K562 (cell line): ENCODE measurements around the gene ATG10.

ENCODE experiments used
- HDAC1 ChIP-seq, 2 experiments: fragments of 450-650 bp; IDR thresholded peaks; 2 replicates each; pipeline ENCODE4 v1.6.1; 2016 to 2017; ENCODE audit warnings: inconsistent platforms in 1 of 2, mild to moderate bottlenecking in 1 of 2, moderate library complexity in 1 of 2
- HDGF ChIP-seq: fragments of 450-650 bp; IDR thresholded peaks from 2 replicates; pipeline ENCODE4 v1.6.1; 2016
- JUND ChIP-seq, 2 experiments: IDR thresholded peaks; 2 replicates in 1 of 2; 3 replicates in 1 of 2; pipeline ENCODE4 v1.6.1; 2011; ENCODE audit warnings: borderline replicate concordance in 2 of 2, low read depth in 2 of 2, low read length in 2 of 2, improper control_type of control experiment in 1 of 2, missing biosample characterization in 1 of 2, missing genetic modification characterization in 1 of 2, missing genetic modification reagents in 1 of 2
- KAT2B ChIP-seq: IDR thresholded peaks from one replicate; pipeline ENCODE4 v1.6.1; 2012; ENCODE audit warnings: low read depth, mild to moderate bottlenecking, control low read depth, inconsistent platforms, low read length, moderate library complexity
- KLF6 ChIP-seq: fragments of 250-450 bp; sonication (Bioruptor Pico); IDR thresholded peaks from 2 replicates; pipeline ENCODE4 v1.4.0; 2020; ENCODE audit warnings: mild to moderate bottlenecking, moderate library complexity, borderline replicate concordance
- MYNN ChIP-seq, 2 experiments: sonication (generic); formaldehyde crosslinking in 1 of 2; IDR thresholded peaks; 2 replicates each; pipeline versions ENCODE4 v1.5.0 to v1.6.1; 2016 to 2020; ENCODE audit warnings: antibody characterized with exemption in 1 of 2, missing genetic modification reagents in 1 of 2
- POLR2AphosphoS5 ChIP-seq: IDR thresholded peaks from 2 replicates; pipeline ENCODE4 v1.6.1; 2011; ENCODE audit warnings: mild to moderate bottlenecking, low read depth, low read length, moderate library complexity; ENCODE audit not compliant: control insufficient read depth, insufficient read depth
- TBP ChIP-seq: optimal IDR thresholded peaks from 2 replicates; pipeline ENCODE3; 2011; ENCODE audit warnings: low read depth, low read length, improper control_type of control experiment
- TF ChIP-seq, protein P1 (sequence below): fragments of 200-800 bp; sonication (Bioruptor generic); IDR thresholded peaks from 2 replicates; pipeline ENCODE4 v1.6.1; 2016; ENCODE audit warnings: missing genetic modification characterization, missing compliant biosample characterization
- TF ChIP-seq, protein P2 (sequence below), 2 experiments: fragments of 150-350 bp in 1 of 2; IDR thresholded peaks; 2 replicates each; pipeline ENCODE4 v1.6.1; 2012 to 2016; ENCODE audit warnings: low read depth in 2 of 2, low read length in 2 of 2, mild to moderate bottlenecking in 1 of 2, moderate library complexity in 1 of 2

GRCh38 chr5:82183828-82184227 is 212.0 kb downstream of the ATG10 start:
- TF ChIP-seq, protein P1, sequence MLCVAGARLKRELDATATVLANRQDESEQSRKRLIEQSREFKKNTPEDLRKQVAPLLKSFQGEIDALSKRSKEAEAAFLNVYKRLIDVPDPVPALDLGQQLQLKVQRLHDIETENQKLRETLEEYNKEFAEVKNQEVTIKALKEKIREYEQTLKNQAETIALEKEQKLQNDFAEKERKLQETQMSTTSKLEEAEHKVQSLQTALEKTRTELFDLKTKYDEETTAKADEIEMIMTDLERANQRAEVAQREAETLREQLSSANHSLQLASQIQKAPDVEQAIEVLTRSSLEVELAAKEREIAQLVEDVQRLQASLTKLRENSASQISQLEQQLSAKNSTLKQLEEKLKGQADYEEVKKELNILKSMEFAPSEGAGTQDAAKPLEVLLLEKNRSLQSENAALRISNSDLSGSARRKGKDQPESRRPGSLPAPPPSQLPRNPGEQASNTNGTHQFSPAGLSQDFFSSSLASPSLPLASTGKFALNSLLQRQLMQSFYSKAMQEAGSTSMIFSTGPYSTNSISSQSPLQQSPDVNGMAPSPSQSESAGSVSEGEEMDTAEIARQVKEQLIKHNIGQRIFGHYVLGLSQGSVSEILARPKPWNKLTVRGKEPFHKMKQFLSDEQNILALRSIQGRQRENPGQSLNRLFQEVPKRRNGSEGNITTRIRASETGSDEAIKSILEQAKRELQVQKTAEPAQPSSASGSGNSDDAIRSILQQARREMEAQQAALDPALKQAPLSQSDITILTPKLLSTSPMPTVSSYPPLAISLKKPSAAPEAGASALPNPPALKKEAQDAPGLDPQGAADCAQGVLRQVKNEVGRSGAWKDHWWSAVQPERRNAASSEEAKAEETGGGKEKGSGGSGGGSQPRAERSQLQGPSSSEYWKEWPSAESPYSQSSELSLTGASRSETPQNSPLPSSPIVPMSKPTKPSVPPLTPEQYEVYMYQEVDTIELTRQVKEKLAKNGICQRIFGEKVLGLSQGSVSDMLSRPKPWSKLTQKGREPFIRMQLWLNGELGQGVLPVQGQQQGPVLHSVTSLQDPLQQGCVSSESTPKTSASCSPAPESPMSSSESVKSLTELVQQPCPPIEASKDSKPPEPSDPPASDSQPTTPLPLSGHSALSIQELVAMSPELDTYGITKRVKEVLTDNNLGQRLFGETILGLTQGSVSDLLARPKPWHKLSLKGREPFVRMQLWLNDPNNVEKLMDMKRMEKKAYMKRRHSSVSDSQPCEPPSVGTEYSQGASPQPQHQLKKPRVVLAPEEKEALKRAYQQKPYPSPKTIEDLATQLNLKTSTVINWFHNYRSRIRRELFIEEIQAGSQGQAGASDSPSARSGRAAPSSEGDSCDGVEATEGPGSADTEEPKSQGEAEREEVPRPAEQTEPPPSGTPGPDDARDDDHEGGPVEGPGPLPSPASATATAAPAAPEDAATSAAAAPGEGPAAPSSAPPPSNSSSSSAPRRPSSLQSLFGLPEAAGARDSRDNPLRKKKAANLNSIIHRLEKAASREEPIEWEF (CRISPR knock-in tag) = no peak
- TF ChIP-seq JUND (IDR thresholded peaks at IDR 0.05; ENCODE audit: borderline replicate concordance, low read depth, low read length) (no peak), JUND (tag; IDR thresholded peaks at IDR 0.05; ENCODE audit: borderline replicate concordance, low read depth, low read length) (no peak), HDAC1 (IDR thresholded peaks at IDR 0.05) (no peak), MYNN (IDR thresholded peaks at IDR 0.05) (no peak), MYNN (CRISPR knock-in tag; IDR thresholded peaks at IDR 0.05) (no peak), KAT2B (no peak), TBP (no peak), POLR2AphosphoS5 (no peak), HDGF (no peak), KLF6 (CRISPR knock-in tag) (no peak)
- TF ChIP-seq, protein P2, sequence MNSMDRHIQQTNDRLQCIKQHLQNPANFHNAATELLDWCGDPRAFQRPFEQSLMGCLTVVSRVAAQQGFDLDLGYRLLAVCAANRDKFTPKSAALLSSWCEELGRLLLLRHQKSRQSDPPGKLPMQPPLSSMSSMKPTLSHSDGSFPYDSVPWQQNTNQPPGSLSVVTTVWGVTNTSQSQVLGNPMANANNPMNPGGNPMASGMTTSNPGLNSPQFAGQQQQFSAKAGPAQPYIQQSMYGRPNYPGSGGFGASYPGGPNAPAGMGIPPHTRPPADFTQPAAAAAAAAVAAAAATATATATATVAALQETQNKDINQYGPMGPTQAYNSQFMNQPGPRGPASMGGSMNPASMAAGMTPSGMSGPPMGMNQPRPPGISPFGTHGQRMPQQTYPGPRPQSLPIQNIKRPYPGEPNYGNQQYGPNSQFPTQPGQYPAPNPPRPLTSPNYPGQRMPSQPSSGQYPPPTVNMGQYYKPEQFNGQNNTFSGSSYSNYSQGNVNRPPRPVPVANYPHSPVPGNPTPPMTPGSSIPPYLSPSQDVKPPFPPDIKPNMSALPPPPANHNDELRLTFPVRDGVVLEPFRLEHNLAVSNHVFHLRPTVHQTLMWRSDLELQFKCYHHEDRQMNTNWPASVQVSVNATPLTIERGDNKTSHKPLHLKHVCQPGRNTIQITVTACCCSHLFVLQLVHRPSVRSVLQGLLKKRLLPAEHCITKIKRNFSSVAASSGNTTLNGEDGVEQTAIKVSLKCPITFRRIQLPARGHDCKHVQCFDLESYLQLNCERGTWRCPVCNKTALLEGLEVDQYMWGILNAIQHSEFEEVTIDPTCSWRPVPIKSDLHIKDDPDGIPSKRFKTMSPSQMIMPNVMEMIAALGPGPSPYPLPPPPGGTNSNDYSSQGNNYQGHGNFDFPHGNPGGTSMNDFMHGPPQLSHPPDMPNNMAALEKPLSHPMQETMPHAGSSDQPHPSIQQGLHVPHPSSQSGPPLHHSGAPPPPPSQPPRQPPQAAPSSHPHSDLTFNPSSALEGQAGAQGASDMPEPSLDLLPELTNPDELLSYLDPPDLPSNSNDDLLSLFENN (IDR thresholded peaks at IDR 0.05; ENCODE audit: low read depth in 2 of 2, low read length in 2 of 2) = no peak
